ENCODE results near the gene FAM174C.

GRCh38 chr19:1290196-1290702 lies 14.9 kb downstream of the FAM174C start:
- TF ChIP-seq CTCF (IDR thresholded peaks at IDR 0.05; ENCODE audit: low read depth, low read length) (no peak), EZH2phosphoT487 (IDR thresholded peaks at IDR 0.05; ENCODE audit: low read depth) (no peak)

All from OCI-LY3 (cell line).